ENCODE measurements around the gene LMBR1L. TPM values are rescaled to one million over a fixed set of nuclear protein-coding genes. Genes with fewer than 3 reads are reported as not detected.

The LMBR1L gene
- total RNA-seq, 1 experiment from 2014 or later: 27.8 TPM

GRCh38 chr12:49111206-49111605 lies 559 bp upstream of the LMBR1L start:
- ChIA-PET POLR2A (interaction anchor here (0.7 to 7.2 kb wide), 18 partner anchors 8 to 154 kb away, joined by 3 to 150 read pairs (median 6); partner anchors contain the start of genes ARF3, DHH, RHEBL1 and TUBA1A), CTCF (interaction anchor here (0.6 to 5.3 kb wide), 7 partner anchors 10 to 114 kb away, joined by 3 to 37 read pairs (median 5); no protein-coding TSS in a partner anchor)
- Mint-ChIP-seq H3K9me3 (ENCODE audit: unreplicated experiment) (no peaks in the 10 kb centered on the region), H3K4me3 (ENCODE audit: unreplicated experiment) (peak overlapping the region; percentile 86), H3K27me3 (ENCODE audit: insufficient read depth, unreplicated experiment) (no peaks in the 10 kb centered on the region), H3K4me1 (ENCODE audit: insufficient read depth, unreplicated experiment) (peaks cover 17% of the 10 kb centered on the region), H3K36me3 (ENCODE audit: insufficient read depth, unreplicated experiment) (no peaks in the 10 kb centered on the region), H3K27ac (ENCODE audit: low read depth, unreplicated experiment) (peak overlapping the region; percentile 97)
- BruUV-seq (replicated peaks): no TSS peak
- intact Hi-C loops (cut with micrococcal nuclease): no loop called here
- DNase-seq (ENCODE audit: unreplicated experiment): no peak
- no peak for TF ChIP-seq CTCF (IDR thresholded peaks at IDR 0.05; ENCODE audit: unreplicated experiment)

GRCh38 chr12:49109641-49110463 lies 795 bp downstream of the LMBR1L start:
- ChIA-PET CTCF (interaction anchor here (0.5 to 5.0 kb wide), 13 partner anchors 10 to 309 kb away, joined by 3 to 27 read pairs (median 5); partner anchors contain the start of gene TUBA1B), POLR2A (interaction anchor here (0.5 to 7.2 kb wide), 31 partner anchors 10 to 952 kb away, joined by 3 to 150 read pairs (median 3); partner anchors contain the start of genes ADCY6, ARF3, ASB8 and DHH)
- Mint-ChIP-seq H3K27ac (ENCODE audit: low read depth, unreplicated experiment) (peak overlapping the region; percentile 97), H3K9me3 (ENCODE audit: unreplicated experiment) (no peaks in the 10 kb centered on the region), H3K36me3 (ENCODE audit: insufficient read depth, unreplicated experiment) (no peaks in the 10 kb centered on the region), H3K4me3 (ENCODE audit: unreplicated experiment) (peak overlapping the region; percentile 86), H3K27me3 (ENCODE audit: insufficient read depth, unreplicated experiment) (no peaks in the 10 kb centered on the region), H3K4me1 (ENCODE audit: insufficient read depth, unreplicated experiment) (peaks cover 23% of the 10 kb centered on the region)
- DNase-seq (ENCODE audit: unreplicated experiment): no peak
- TF ChIP-seq CTCF (IDR thresholded peaks at IDR 0.05; ENCODE audit: unreplicated experiment): no peak
- TSS peak; percentile 35 for BruUV-seq (replicated peaks)
- intact Hi-C loops (cut with micrococcal nuclease): loop anchor here (1.0 kb wide), 1 partner anchor 125 kb away; no protein-coding TSS in a partner anchor

- peak; percentile 60 for DNase-seq (ENCODE audit: unreplicated experiment)
- TF ChIP-seq CTCF (IDR thresholded peaks at IDR 0.05; ENCODE audit: unreplicated experiment): no peak
- intact Hi-C loops (cut with micrococcal nuclease): no loop called here
- Mint-ChIP-seq H3K27me3 (ENCODE audit: insufficient read depth, unreplicated experiment) (no peaks in the 10 kb centered on the region), H3K4me1 (ENCODE audit: insufficient read depth, unreplicated experiment) (peaks cover 23% of the 10 kb centered on the region), H3K9me3 (ENCODE audit: unreplicated experiment) (no peaks in the 10 kb centered on the region), H3K27ac (ENCODE audit: low read depth, unreplicated experiment) (peak overlapping the region; percentile 97), H3K36me3 (ENCODE audit: insufficient read depth, unreplicated experiment) (no peaks in the 10 kb centered on the region), H3K4me3 (ENCODE audit: unreplicated experiment) (peak overlapping the region; percentile 86)
- POLR2A ChIA-PET: interaction anchor here (0.6 to 7.2 kb wide), 13 partner anchors 10 to 160 kb away, joined by 3 to 150 read pairs (median 14); partner anchors contain the start of genes DHH, PRKAG1, RHEBL1 and TUBA1B
- CTCF ChIA-PET: interaction anchor here (0.6 to 5.0 kb wide), 11 partner anchors 9 to 472 kb away, joined by 3 to 27 read pairs (median 7); partner anchors contain the start of gene TUBA1B
- BruUV-seq (replicated peaks): no TSS peak
Observed at GRCh38 chr12:49108958-49109404, 1.7 kb downstream of the LMBR1L start.

GRCh38 chr12:49105504-49106084 lies 5.1 kb downstream of the LMBR1L start:
- no peak for TF ChIP-seq CTCF (IDR thresholded peaks at IDR 0.05; ENCODE audit: unreplicated experiment)
- CTCF ChIA-PET: interaction anchor here (0.6 to 5.0 kb wide), 10 partner anchors 11 to 122 kb away, joined by 3 to 52 read pairs (median 4); partner anchors contain the start of genes DHH and TUBA1B
- H3K27ac Mint-ChIP-seq (ENCODE audit: low read depth, unreplicated experiment): no peak overlapping the region
- H3K4me1 Mint-ChIP-seq (ENCODE audit: insufficient read depth, unreplicated experiment): peaks cover 23% of the 10 kb centered on the region
- no peaks in the 10 kb centered on the region for H3K27me3 Mint-ChIP-seq (ENCODE audit: insufficient read depth, unreplicated experiment)
- H3K4me3 Mint-ChIP-seq (ENCODE audit: unreplicated experiment): no peak overlapping the region
- no TSS peak for BruUV-seq (replicated peaks)
- intact Hi-C loops (cut with micrococcal nuclease): no loop called here
- no peaks in the 10 kb centered on the region for H3K9me3 Mint-ChIP-seq (ENCODE audit: unreplicated experiment)
- no peaks in the 10 kb centered on the region for H3K36me3 Mint-ChIP-seq (ENCODE audit: insufficient read depth, unreplicated experiment)
- no peak for DNase-seq (ENCODE audit: unreplicated experiment)
- POLR2A ChIA-PET: interaction anchor here (0.9 kb wide), 2 partner anchors 25 to 130 kb away, joined by 3 to 4 read pairs; no protein-coding TSS in a partner anchor
